K562 (cell line): ENCODE data around the gene TMEM217. TPM values are rescaled to one million over a fixed set of nuclear protein-coding genes. Genes with fewer than 3 reads are reported as not detected.

ENCODE experiments used
- DIDO1 ChIP-seq: fragments of 450-650 bp; IDR thresholded peaks from 2 replicates; pipeline ENCODE4 v1.6.1; 2016; ENCODE audit warnings: low read depth, missing biosample characterization, missing genetic modification characterization
- E2F5 ChIP-seq: sonication (generic); formaldehyde crosslinking; IDR thresholded peaks from 2 replicates; pipeline ENCODE4 v1.8.0; 2022; ENCODE audit warnings: mild to moderate bottlenecking, missing genetic modification reagents
- ESRRB ChIP-seq: fragments of 250-450 bp; sonication (Bioruptor Pico); IDR thresholded peaks from 2 replicates; pipeline ENCODE4 v1.5.0; 2020; ENCODE audit warnings: mild to moderate bottlenecking, moderate library complexity, borderline replicate concordance
- GTF2E2 ChIP-seq: fragments of 200-800 bp; sonication (Bioruptor generic); IDR thresholded peaks from 2 replicates; pipeline ENCODE4 v1.6.1; 2016; ENCODE audit warnings: missing genetic modification characterization, missing compliant biosample characterization
- HNRNPLL ChIP-seq: fragments of 200-400 bp; formaldehyde crosslinking; IDR thresholded peaks from 2 replicates; pipeline ENCODE4 v1.6.1; 2017; ENCODE audit warnings: low read length, low read depth, mild to moderate bottlenecking; ENCODE audit not compliant: poor library complexity, severe bottlenecking
- IRF9 ChIP-seq: fragments of 450-650 bp; IDR thresholded peaks from 2 replicates; pipeline ENCODE4 v1.6.1; 2016; ENCODE audit warnings: missing biosample characterization, missing genetic modification characterization
- L3MBTL2 ChIP-seq: fragments of 450-650 bp; IDR thresholded peaks from 2 replicates; pipeline ENCODE4 v1.6.1; 2016; ENCODE audit warnings: mild to moderate bottlenecking, moderate library complexity
- MTA2 ChIP-seq: fragments of 450-650 bp; IDR thresholded peaks from 2 replicates; pipeline ENCODE4 v1.6.1; 2016; ENCODE audit warnings: low read depth
- NFXL1 ChIP-seq: fragments of 450-650 bp; formaldehyde crosslinking; IDR thresholded peaks from 2 replicates; pipeline ENCODE4 v1.4.0; 2021; ENCODE audit warnings: mild to moderate bottlenecking
- NONO ChIP-seq, 2 experiments: fragments of 200-400 bp in 1 of 2; fragments of 450-650 bp in 1 of 2; formaldehyde crosslinking in 1 of 2; IDR thresholded peaks; 2 replicates each; pipeline ENCODE4 v1.6.1; 2017; ENCODE audit warnings: low read depth in 2 of 2, mild to moderate bottlenecking in 2 of 2, moderate library complexity in 2 of 2, low read length in 1 of 2
- NR2C1 ChIP-seq, 2 experiments: fragments of 450-650 bp; IDR thresholded peaks; 2 replicates each; pipeline ENCODE4 v1.6.1; 2017; ENCODE audit warnings: mild to moderate bottlenecking in 2 of 2, antibody characterized with exemption in 1 of 2, inconsistent platforms in 1 of 2, missing compliant biosample characterization in 1 of 2, missing genetic modification characterization in 1 of 2
- PHF20 ChIP-seq: fragments of 450-650 bp; IDR thresholded peaks from 2 replicates; pipeline ENCODE4 v1.6.1; 2018; ENCODE audit not compliant: partially characterized antibody
- PHTF2 ChIP-seq: fragments of 250-450 bp; sonication (Bioruptor Pico); IDR thresholded peaks from 2 replicates; pipeline ENCODE4 v1.5.0; 2021; ENCODE audit warnings: mild to moderate bottlenecking
- RBM14 ChIP-seq: fragments of 200-400 bp; formaldehyde crosslinking; IDR thresholded peaks from 2 replicates; pipeline ENCODE4 v1.6.1; 2018; ENCODE audit warnings: low read depth, mild to moderate bottlenecking, low read length, moderate library complexity, borderline replicate concordance; ENCODE audit not compliant: insufficient read depth
- SMAD2 ChIP-seq: fragments of 150-350 bp; IDR thresholded peaks from 2 replicates; pipeline ENCODE4 v1.6.1; 2014; ENCODE audit warnings: low read depth, mild to moderate bottlenecking, low read length
- SMARCE1 ChIP-seq: fragments of 450-650 bp; IDR thresholded peaks from 2 replicates; pipeline ENCODE4 v1.7.1; 2016; ENCODE audit warnings: mild to moderate bottlenecking
- SMC3 ChIP-seq: conservative IDR thresholded peaks from 2 replicates; pipeline ENCODE4 v1.6.1; 2011; ENCODE audit warnings: low read depth, low read length, improper control_type of control experiment; ENCODE audit not compliant: insufficient read depth
- SREBF2 ChIP-seq: sonication (generic); formaldehyde crosslinking; IDR thresholded peaks from 2 replicates; pipeline ENCODE4 v1.4.0; 2020; ENCODE audit warnings: mild to moderate bottlenecking, missing genetic modification reagents
- SRSF3 ChIP-seq: fragments of 200-400 bp; formaldehyde crosslinking; IDR thresholded peaks from 2 replicates; pipeline ENCODE4 v1.6.1; 2016; ENCODE audit warnings: mild to moderate bottlenecking, low read length, moderate library complexity; ENCODE audit not compliant: insufficient read depth
- STAT5B ChIP-seq: fragments of 250-450 bp; sonication (Bioruptor Pico); IDR thresholded peaks from 2 replicates; pipeline ENCODE4 v1.8.0; 2021; ENCODE audit warnings: mild to moderate bottlenecking, inconsistent platforms
- TCF3 ChIP-seq: sonication (generic); formaldehyde crosslinking; IDR thresholded peaks from 2 replicates; pipeline ENCODE4 v1.4.0; 2020; ENCODE audit warnings: mild to moderate bottlenecking, missing genetic modification reagents
- TRIM28 ChIP-seq: fragments of 450-650 bp; IDR thresholded peaks from 2 replicates; pipeline ENCODE4 v1.6.1; 2017
- ZNF263 ChIP-seq: sonication (generic); formaldehyde crosslinking; IDR thresholded peaks from 2 replicates; pipeline ENCODE4 v1.8.0; 2022; ENCODE audit warnings: mild to moderate bottlenecking, missing genetic modification reagents, borderline replicate concordance
- ZNF707 ChIP-seq: fragments of 250-450 bp; sonication (Bioruptor Pico); conservative IDR thresholded peaks from 2 replicates; pipeline ENCODE4 v1.8.0; 2022; ENCODE audit warnings: inconsistent platforms, mild to moderate bottlenecking, moderate library complexity
- polyA plus RNA-seq, 8 experiments: library from polyadenylated mRNA; depleted of rRNA in 4 of 8; stranded (reverse) in 5 of 8; unstranded in 3 of 8; fragments of >200 nt; fragmentation: Nextera tagmentation in 2 of 8; fragmentation: Illumina TruSeq in 1 of 8; extraction: Ambion mirVana in 2 of 8; extraction: Trizol in 1 of 8; gene quantifications; 2 replicates each; pipeline versions ENCODE4 v1.2.1 to v1.2.3, GENCODE V29; 2011 to 2014; ENCODE audit warnings: inconsistent platforms in 1 of 8, missing spikeins in 1 of 8
- total RNA-seq, 7 experiments: library from RNA; depleted of rRNA in 6 of 7; stranded (reverse); fragments of >200 nt in 6 of 7; fragmentation: Illumina TruSeq in 2 of 7; extraction: Trizol in 2 of 7; gene quantifications; 2 replicates each; pipeline versions ENCODE4 v1.2.1 to v1.2.3, GENCODE V29; 2011 to 2021; ENCODE audit warnings: low replicate concordance in 1 of 7
- TF ChIP-seq, protein P1 (sequence below): fragments of 250-450 bp; sonication (Bioruptor Pico); IDR thresholded peaks from 2 replicates; pipeline ENCODE4 v1.4.0; 2020; ENCODE audit warnings: mild to moderate bottlenecking, moderate library complexity

Gene TMEM217
- total and polyA plus RNA-seq, 9 of the 15 experiments (the other 6 are each of a cell fraction or from before 2014, with no cell fraction given) = 1.3 to 8.0 (median 1.9) TPM

DNA sequence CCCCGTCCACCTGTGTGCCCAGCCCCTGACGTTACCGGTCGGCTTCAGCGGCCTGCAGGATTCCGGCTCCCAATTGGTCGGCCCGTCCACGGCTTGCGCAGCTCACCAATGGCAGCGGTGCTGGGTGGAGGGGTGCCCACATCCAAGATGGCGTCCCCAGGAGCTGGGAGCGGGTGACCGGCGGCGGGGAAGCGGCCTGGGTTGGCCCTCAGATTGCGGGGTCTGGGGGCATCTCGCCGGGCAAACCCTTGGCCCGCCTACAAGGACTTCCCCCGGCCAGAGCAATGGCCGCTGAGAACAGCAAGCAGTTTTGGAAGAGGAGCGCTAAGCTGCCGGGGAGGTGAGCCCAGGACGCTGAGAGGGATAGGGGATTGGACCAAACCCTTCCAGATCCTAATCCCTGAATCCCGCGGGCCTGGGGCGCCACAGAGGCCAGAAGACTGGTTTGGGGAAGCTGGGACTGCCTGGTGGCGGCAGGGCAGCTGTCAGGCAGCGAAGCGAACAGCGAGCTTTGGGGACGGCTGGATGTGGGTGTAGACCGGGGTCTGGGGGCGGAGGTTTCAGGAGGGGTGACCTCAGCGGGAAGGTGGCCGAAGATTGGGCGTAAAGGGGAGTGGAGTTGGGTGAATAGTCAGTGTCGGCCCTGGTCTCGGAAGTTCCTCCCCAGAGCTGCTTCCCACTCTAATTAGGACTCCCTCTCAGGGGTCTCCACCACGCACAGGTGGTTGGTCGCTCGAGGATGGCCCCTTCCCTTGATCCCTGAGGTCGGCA lies at the start of gene TMEM217, which contains the start of gene TBC1D22B (continued):
- peak; percentile 73 for TF ChIP-seq DIDO1 (tag)
- 0 out of 2 replicates have a peak, but pooled peaks have one; percentile 30 for TF ChIP-seq ZNF707 (CRISPR knock-in tag)
- no peak for TF ChIP-seq SMAD2
- peak; percentile 74; the same call in 1 of the 2 replicates for TF ChIP-seq SMARCE1
- TF ChIP-seq PHF20 = peak; percentile 83
- no peak for TF ChIP-seq SREBF2 (CRISPR knock-in tag)
- peak; percentile 64 for TF ChIP-seq HNRNPLL
- TF ChIP-seq NR2C1 (IDR thresholded peaks at IDR 0.05) = peak; percentile 45; the same call in 1 of the 2 replicates
- TF ChIP-seq NR2C1 (tag; IDR thresholded peaks at IDR 0.05) = peak; percentile 58
- no peak; the same call in none of the 2 replicates for TF ChIP-seq TCF3 (CRISPR knock-in tag)
- no peak; the same call in 1 of the 2 replicates for TF ChIP-seq ZNF263 (CRISPR knock-in tag)
- 0 out of 2 replicates have a peak, but pooled peaks have one; percentile 27 for TF ChIP-seq TRIM28
- TF ChIP-seq, protein P1, sequence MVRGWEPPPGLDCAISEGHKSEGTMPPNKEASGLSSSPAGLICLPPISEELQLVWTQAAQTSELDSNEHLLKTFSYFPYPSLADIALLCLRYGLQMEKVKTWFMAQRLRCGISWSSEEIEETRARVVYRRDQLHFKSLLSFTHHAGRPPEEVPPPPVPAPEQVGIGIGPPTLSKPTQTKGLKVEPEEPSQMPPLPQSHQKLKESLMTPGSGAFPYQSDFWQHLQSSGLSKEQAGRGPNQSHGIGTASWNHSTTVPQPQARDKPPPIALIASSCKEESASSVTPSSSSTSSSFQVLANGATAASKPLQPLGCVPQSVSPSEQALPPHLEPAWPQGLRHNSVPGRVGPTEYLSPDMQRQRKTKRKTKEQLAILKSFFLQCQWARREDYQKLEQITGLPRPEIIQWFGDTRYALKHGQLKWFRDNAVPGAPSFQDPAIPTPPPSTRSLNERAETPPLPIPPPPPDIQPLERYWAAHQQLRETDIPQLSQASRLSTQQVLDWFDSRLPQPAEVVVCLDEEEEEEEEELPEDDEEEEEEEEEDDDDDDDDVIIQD (CRISPR knock-in tag) = no peak
- TF ChIP-seq STAT5B (CRISPR knock-in tag) = no peak
- no peak for TF ChIP-seq SMC3
- TF ChIP-seq L3MBTL2 = no peak
- TF ChIP-seq IRF9 (tag) = no peak
- TF ChIP-seq RBM14 = no peak
- peak; percentile 79; the same call in 1 of the 2 replicates for TF ChIP-seq E2F5
- TF ChIP-seq MTA2 = peak; percentile 32; the same call in 1 of the 2 replicates
- no peak for TF ChIP-seq NFXL1 (CRISPR knock-in tag)
- 0 out of 2 replicates have a peak, but pooled peaks have one; percentile 55 for TF ChIP-seq SRSF3
- no peak for TF ChIP-seq ESRRB (CRISPR knock-in tag)
- peak; percentile 95; the same call in 1 of the 2 replicates for TF ChIP-seq GTF2E2 (tag)
- TF ChIP-seq NONO (IDR thresholded peaks at IDR 0.05; ENCODE audit: low read depth in 2 of 2, low read length in 1 of 2) = peak in 1 of 2 experiments; percentile 41; a peak in 1 of 4 replicates
- peak; percentile 70; the same call in 1 of the 2 replicates for TF ChIP-seq PHTF2 (CRISPR knock-in tag)
